GM23338 (cell line): ENCODE measurements around the gene DNAJC6. TPM values are rescaled to one million over a fixed set of nuclear protein-coding genes. Genes with fewer than 3 reads are reported as not detected.

Source experiments
- ATAC-seq: fragments of 200-7000 bp; cut with Tn5 transposase; 3 replicates; pipeline ENCODE4 v1.9.1; 2020
- DNase-seq: peaks from one replicate; pipeline ENCODE4 v3.0.0-alpha.2; 2015; ENCODE audit warnings: low spot score
- H2AFZ ChIP-seq: fragments of 200-600 bp; sonication (generic); 2 replicates; pipeline ENCODE4 v1.8.0; 2016; ENCODE audit warnings: antibody characterized with exemption, mild to moderate bottlenecking, moderate library complexity
- H3F3A ChIP-seq: fragments of 200-600 bp; sonication (generic); replicated peaks from 2 replicates; pipeline ENCODE4 v1.8.0; 2017; ENCODE audit warnings: antibody characterized with exemption, mixed run types, low read depth
- H3K27ac ChIP-seq: fragments of 200-600 bp; sonication (generic); 2 replicates; pipeline ENCODE4 v1.6.1; 2016; ENCODE audit warnings: low read depth
- H3K27me3 ChIP-seq: fragments of 200-600 bp; sonication (generic); 2 replicates; pipeline ENCODE4 v1.8.0; 2016; ENCODE audit warnings: mild to moderate bottlenecking, mixed run types, moderate library complexity; ENCODE audit not compliant: insufficient read depth
- H3K36me3 ChIP-seq: fragments of 200-600 bp; sonication (generic); 2 replicates; pipeline ENCODE4 v1.8.0; 2016; ENCODE audit warnings: mild to moderate bottlenecking; ENCODE audit not compliant: insufficient read depth
- H3K4me1 ChIP-seq: fragments of 200-600 bp; sonication (generic); 2 replicates; pipeline ENCODE4 v1.8.0; 2016; ENCODE audit warnings: mild to moderate bottlenecking, moderate library complexity; ENCODE audit not compliant: insufficient read depth
- H3K4me2 ChIP-seq: fragments of 200-600 bp; sonication (generic); 2 replicates; pipeline ENCODE4 v1.7.1; 2017; ENCODE audit warnings: mixed run types
- H3K4me3 ChIP-seq: fragments of 200-600 bp; sonication (generic); 2 replicates; pipeline ENCODE4 v1.6.1; 2016; ENCODE audit warnings: mixed run types
- H3K79me2 ChIP-seq: fragments of 200-600 bp; sonication (generic); replicated peaks from 2 replicates; pipeline ENCODE4 v1.8.0; 2017; ENCODE audit warnings: mild to moderate bottlenecking; ENCODE audit not compliant: insufficient read depth
- H3K9me2 ChIP-seq: fragments of 200-600 bp; sonication (generic); 2 replicates; pipeline ENCODE4 v1.8.0; 2017; ENCODE audit not compliant: insufficient read depth
- H4K20me1 ChIP-seq: fragments of 200-600 bp; sonication (generic); replicated peaks from 2 replicates; pipeline ENCODE4 v1.8.0; 2017; ENCODE audit warnings: mild to moderate bottlenecking; ENCODE audit not compliant: insufficient read depth
- H3K27ac Mint-ChIP-seq: 2 replicates; pipeline ENCODE4 v1.8.0; 2020; ENCODE audit warnings: inconsistent platforms, mild to moderate bottlenecking, moderate library complexity, mixed read lengths
- H3K27me3 Mint-ChIP-seq: 3 replicates; pipeline ENCODE4 v1.8.0; 2022; ENCODE audit warnings: low read depth, mild to moderate bottlenecking, moderate library complexity, mixed read lengths, inconsistent platforms; ENCODE audit not compliant: insufficient read depth, poor library complexity
- H3K36me3 Mint-ChIP-seq: 3 replicates; pipeline ENCODE4 v1.8.0; 2021; ENCODE audit warnings: low read depth, mild to moderate bottlenecking, inconsistent platforms, moderate library complexity, mixed read lengths
- H3K4me1 Mint-ChIP-seq: 3 replicates; pipeline ENCODE4 v1.8.0; 2020; ENCODE audit warnings: mild to moderate bottlenecking, inconsistent platforms, mixed read lengths
- H3K4me3 Mint-ChIP-seq: 3 replicates; pipeline ENCODE4 v1.8.0; 2021; ENCODE audit warnings: moderate library complexity, mild to moderate bottlenecking, inconsistent platforms, mixed read lengths
- H3K9me3 Mint-ChIP-seq: 3 replicates; pipeline ENCODE4 v1.8.0; 2020; ENCODE audit warnings: moderate library complexity, mild to moderate bottlenecking, inconsistent platforms, mixed read lengths
- CREB1 ChIP-seq: fragments of 250-450 bp; sonication (Bioruptor Pico); IDR thresholded peaks from 2 replicates; pipeline ENCODE4 v1.5.0; 2020; ENCODE audit warnings: low read depth, mild to moderate bottlenecking, moderate library complexity
- EZH2 ChIP-seq: fragments of 200-600 bp; sonication (generic); IDR thresholded peaks from one replicate; pipeline ENCODE4 v1.8.0; 2017; ENCODE audit warnings: antibody characterized with exemption, mild to moderate bottlenecking, low read depth; ENCODE audit not compliant: unreplicated experiment
- EZH2phosphoT487 ChIP-seq: fragments of 200-600 bp; sonication (generic); IDR thresholded peaks from one replicate; pipeline ENCODE4 v1.8.1; 2018; ENCODE audit warnings: antibody characterized with exemption; ENCODE audit not compliant: unreplicated experiment
- JUNB ChIP-seq: IDR thresholded peaks from one replicate; pipeline ENCODE4 v1.6.1; 2016; ENCODE audit warnings: antibody characterized with exemption; ENCODE audit not compliant: unreplicated experiment
- NANOG ChIP-seq: IDR thresholded peaks from 2 replicates; pipeline ENCODE4 v1.6.1; 2016; ENCODE audit warnings: antibody characterized with exemption, borderline replicate concordance
- POLR2AphosphoS5 ChIP-seq: IDR thresholded peaks from 2 replicates; pipeline ENCODE4 v1.6.1; 2016; ENCODE audit warnings: antibody characterized with exemption, low read depth
- STAT1 ChIP-seq: IDR thresholded peaks from one replicate; pipeline ENCODE4 v1.6.1; 2016; ENCODE audit warnings: antibody characterized with exemption; ENCODE audit not compliant: unreplicated experiment
- ZNF114 ChIP-seq: fragments of 250-450 bp; sonication (Bioruptor Pico); IDR thresholded peaks from 2 replicates; pipeline ENCODE4 v1.5.0; 2020; ENCODE audit warnings: mild to moderate bottlenecking, moderate library complexity
- ZNF331 ChIP-seq: fragments of 250-450 bp; sonication (Bioruptor Pico); IDR thresholded peaks from 2 replicates; pipeline ENCODE4 v1.5.0; 2020; ENCODE audit warnings: low read depth, mild to moderate bottlenecking, moderate library complexity
- polyA plus RNA-seq: library from polyadenylated mRNA; unstranded; fragments of >200 nt; fragmentation: Nextera tagmentation; extraction: Ambion mirVana; gene quantifications from 2 replicates; pipeline ENCODE4 v1.2.1, GENCODE V29; 2016
- total RNA-seq: library from RNA; depleted of rRNA; stranded (reverse); fragments of >200 nt; shearing (Covaris generic); gene quantifications from 2 replicates; pipeline ENCODE4 v1.2.3, GENCODE V29; 2014
- TF ChIP-seq, protein P1 (sequence below): IDR thresholded peaks from 2 replicates; pipeline ENCODE4 v1.6.1; 2016; ENCODE audit warnings: antibody characterized with exemption
- TF ChIP-seq, protein P2 (sequence below): IDR thresholded peaks from one replicate; pipeline ENCODE4 v1.6.1; 2018; ENCODE audit warnings: antibody characterized with exemption; ENCODE audit not compliant: unreplicated experiment
- TF ChIP-seq, protein P3 (sequence below), 2 experiments: fragments of 200-600 bp in 1 of 2; sonication (generic) in 1 of 2; conservative IDR thresholded peaks; 2 replicates each; pipeline versions ENCODE4 v1.5.1 to v1.6.1; 2016 to 2017; ENCODE audit warnings: antibody characterized with exemption in 2 of 2, low read depth in 2 of 2, mild to moderate bottlenecking in 2 of 2, moderate library complexity in 1 of 2
- TF ChIP-seq, protein P4 (sequence below): fragments of 250-450 bp; sonication (Bioruptor Pico); IDR thresholded peaks from 2 replicates; pipeline ENCODE4 v1.5.0; 2020; ENCODE audit warnings: mild to moderate bottlenecking, moderate library complexity

DNAJC6 gene
- total and polyA plus RNA-seq, 2 experiments from 2014 or later: 2.4 to 7.4 TPM

DNA sequence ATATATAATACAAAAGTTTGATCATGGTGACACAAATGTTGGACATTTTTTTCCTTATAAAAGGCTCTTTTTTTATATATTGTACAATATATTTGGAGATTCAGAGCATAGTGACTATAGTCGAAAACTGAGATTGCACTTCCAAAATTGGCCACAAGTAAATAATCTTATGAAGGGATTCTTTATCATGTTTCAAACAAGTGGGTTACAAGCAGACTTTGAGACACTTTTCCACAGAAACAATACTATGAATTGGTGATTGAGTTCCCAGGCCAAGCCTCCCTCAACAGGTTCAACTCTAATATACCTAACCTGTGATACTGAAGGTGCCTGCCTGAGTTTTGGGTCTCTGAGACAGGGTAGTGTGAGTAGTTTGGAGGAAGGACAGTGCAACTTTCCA, 124.9 kb downstream of the DNAJC6 start:
- TF ChIP-seq JUNB (no peak), EZH2 (no peak), POLR2AphosphoS5 (no peak), CREB1 (CRISPR knock-in tag) (no peak), EZH2phosphoT487 (no peak), NANOG (no peak), ZNF114 (CRISPR knock-in tag) (no peak), STAT1 (no peak), ZNF331 (CRISPR knock-in tag) (no peak)
- TF ChIP-seq, protein P1, sequence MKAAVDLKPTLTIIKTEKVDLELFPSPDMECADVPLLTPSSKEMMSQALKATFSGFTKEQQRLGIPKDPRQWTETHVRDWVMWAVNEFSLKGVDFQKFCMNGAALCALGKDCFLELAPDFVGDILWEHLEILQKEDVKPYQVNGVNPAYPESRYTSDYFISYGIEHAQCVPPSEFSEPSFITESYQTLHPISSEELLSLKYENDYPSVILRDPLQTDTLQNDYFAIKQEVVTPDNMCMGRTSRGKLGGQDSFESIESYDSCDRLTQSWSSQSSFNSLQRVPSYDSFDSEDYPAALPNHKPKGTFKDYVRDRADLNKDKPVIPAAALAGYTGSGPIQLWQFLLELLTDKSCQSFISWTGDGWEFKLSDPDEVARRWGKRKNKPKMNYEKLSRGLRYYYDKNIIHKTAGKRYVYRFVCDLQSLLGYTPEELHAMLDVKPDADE: no peak
- TF ChIP-seq, protein P2, sequence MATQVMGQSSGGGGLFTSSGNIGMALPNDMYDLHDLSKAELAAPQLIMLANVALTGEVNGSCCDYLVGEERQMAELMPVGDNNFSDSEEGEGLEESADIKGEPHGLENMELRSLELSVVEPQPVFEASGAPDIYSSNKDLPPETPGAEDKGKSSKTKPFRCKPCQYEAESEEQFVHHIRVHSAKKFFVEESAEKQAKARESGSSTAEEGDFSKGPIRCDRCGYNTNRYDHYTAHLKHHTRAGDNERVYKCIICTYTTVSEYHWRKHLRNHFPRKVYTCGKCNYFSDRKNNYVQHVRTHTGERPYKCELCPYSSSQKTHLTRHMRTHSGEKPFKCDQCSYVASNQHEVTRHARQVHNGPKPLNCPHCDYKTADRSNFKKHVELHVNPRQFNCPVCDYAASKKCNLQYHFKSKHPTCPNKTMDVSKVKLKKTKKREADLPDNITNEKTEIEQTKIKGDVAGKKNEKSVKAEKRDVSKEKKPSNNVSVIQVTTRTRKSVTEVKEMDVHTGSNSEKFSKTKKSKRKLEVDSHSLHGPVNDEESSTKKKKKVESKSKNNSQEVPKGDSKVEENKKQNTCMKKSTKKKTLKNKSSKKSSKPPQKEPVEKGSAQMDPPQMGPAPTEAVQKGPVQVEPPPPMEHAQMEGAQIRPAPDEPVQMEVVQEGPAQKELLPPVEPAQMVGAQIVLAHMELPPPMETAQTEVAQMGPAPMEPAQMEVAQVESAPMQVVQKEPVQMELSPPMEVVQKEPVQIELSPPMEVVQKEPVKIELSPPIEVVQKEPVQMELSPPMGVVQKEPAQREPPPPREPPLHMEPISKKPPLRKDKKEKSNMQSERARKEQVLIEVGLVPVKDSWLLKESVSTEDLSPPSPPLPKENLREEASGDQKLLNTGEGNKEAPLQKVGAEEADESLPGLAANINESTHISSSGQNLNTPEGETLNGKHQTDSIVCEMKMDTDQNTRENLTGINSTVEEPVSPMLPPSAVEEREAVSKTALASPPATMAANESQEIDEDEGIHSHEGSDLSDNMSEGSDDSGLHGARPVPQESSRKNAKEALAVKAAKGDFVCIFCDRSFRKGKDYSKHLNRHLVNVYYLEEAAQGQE: no peak
- TF ChIP-seq, protein P3, sequence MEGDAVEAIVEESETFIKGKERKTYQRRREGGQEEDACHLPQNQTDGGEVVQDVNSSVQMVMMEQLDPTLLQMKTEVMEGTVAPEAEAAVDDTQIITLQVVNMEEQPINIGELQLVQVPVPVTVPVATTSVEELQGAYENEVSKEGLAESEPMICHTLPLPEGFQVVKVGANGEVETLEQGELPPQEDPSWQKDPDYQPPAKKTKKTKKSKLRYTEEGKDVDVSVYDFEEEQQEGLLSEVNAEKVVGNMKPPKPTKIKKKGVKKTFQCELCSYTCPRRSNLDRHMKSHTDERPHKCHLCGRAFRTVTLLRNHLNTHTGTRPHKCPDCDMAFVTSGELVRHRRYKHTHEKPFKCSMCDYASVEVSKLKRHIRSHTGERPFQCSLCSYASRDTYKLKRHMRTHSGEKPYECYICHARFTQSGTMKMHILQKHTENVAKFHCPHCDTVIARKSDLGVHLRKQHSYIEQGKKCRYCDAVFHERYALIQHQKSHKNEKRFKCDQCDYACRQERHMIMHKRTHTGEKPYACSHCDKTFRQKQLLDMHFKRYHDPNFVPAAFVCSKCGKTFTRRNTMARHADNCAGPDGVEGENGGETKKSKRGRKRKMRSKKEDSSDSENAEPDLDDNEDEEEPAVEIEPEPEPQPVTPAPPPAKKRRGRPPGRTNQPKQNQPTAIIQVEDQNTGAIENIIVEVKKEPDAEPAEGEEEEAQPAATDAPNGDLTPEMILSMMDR (conservative IDR thresholded peaks at IDR 0.05; ENCODE audit: low read depth in 2 of 2): no peak; a peak in 1 of 4 replicates
- TF ChIP-seq, protein P4, sequence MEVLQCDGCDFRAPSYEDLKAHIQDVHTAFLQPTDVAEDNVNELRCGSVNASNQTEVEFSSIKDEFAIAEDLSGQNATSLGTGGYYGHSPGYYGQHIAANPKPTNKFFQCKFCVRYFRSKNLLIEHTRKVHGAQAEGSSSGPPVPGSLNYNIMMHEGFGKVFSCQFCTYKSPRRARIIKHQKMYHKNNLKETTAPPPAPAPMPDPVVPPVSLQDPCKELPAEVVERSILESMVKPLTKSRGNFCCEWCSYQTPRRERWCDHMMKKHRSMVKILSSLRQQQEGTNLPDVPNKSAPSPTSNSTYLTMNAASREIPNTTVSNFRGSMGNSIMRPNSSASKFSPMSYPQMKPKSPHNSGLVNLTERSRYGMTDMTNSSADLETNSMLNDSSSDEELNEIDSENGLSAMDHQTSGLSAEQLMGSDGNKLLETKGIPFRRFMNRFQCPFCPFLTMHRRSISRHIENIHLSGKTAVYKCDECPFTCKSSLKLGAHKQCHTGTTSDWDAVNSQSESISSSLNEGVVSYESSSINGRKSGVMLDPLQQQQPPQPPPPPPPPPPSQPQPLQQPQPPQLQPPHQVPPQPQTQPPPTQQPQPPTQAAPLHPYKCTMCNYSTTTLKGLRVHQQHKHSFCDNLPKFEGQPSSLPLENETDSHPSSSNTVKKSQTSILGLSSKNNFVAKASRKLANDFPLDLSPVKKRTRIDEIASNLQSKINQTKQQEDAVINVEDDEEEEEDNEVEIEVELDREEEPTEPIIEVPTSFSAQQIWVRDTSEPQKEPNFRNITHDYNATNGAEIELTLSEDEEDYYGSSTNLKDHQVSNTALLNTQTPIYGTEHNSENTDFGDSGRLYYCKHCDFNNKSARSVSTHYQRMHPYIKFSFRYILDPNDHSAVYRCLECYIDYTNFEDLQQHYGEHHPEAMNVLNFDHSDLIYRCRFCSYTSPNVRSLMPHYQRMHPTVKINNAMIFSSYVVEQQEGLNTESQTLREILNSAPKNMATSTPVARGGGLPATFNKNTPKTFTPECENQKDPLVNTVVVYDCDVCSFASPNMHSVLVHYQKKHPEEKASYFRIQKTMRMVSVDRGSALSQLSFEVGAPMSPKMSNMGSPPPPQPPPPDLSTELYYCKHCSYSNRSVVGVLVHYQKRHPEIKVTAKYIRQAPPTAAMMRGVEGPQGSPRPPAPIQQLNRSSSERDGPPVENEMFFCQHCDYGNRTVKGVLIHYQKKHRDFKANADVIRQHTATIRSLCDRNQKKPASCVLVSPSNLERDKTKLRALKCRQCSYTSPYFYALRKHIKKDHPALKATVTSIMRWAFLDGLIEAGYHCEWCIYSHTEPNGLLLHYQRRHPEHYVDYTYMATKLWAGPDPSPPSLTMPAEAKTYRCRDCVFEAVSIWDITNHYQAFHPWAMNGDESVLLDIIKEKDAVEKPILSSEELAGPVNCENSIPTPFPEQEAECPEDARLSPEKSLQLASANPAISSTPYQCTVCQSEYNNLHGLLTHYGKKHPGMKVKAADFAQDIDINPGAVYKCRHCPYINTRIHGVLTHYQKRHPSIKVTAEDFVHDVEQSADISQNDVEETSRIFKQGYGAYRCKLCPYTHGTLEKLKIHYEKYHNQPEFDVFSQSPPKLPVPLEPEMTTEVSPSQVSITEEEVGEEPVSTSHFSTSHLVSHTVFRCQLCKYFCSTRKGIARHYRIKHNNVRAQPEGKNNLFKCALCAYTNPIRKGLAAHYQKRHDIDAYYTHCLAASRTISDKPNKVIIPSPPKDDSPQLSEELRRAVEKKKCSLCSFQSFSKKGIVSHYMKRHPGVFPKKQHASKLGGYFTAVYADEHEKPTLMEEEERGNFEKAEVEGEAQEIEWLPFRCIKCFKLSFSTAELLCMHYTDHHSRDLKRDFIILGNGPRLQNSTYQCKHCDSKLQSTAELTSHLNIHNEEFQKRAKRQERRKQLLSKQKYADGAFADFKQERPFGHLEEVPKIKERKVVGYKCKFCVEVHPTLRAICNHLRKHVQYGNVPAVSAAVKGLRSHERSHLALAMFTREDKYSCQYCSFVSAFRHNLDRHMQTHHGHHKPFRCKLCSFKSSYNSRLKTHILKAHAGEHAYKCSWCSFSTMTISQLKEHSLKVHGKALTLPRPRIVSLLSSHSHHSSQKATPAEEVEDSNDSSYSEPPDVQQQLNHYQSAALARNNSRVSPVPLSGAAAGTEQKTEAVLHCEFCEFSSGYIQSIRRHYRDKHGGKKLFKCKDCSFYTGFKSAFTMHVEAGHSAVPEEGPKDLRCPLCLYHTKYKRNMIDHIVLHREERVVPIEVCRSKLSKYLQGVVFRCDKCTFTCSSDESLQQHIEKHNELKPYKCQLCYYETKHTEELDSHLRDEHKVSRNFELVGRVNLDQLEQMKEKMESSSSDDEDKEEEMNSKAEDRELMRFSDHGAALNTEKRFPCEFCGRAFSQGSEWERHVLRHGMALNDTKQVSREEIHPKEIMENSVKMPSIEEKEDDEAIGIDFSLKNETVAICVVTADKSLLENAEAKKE: no peak
- H3K4me3 Mint-ChIP-seq: no peak overlapping the region
- Histone ChIP-seq H3K27me3 (no peaks in the 10 kb centered on the region), H3K4me1 (peaks cover 25% of the 10 kb centered on the region), H3F3A (no peaks in the 10 kb centered on the region), H3K4me3 (no peak overlapping the region), H3K9me2 (no peaks in the 10 kb centered on the region), H3K27ac (no peak overlapping the region), H3K36me3 (no peaks in the 10 kb centered on the region), H2AFZ (no peak overlapping the region), H3K79me2 (no peaks in the 10 kb centered on the region), H3K4me2 (no peak overlapping the region), H4K20me1 (no peaks in the 10 kb centered on the region)
- H3K9me3 Mint-ChIP-seq: no peaks in the 10 kb centered on the region
- no peak for ATAC-seq
- H3K27ac Mint-ChIP-seq: no peak overlapping the region
- peaks cover 4% of the 10 kb centered on the region; the same call in 1 of the 3 replicates for H3K36me3 Mint-ChIP-seq
- H3K27me3 Mint-ChIP-seq: peaks cover 2% of the 10 kb centered on the region
- no peak for DNase-seq
- H3K4me1 Mint-ChIP-seq: peaks cover 38% of the 10 kb centered on the region
